Stimulated activated CD4-positive, alpha-beta T cell treated with anti-CD3 and anti-CD28 coated beads, TNF-alpha, amount 100 ng/mL, for 24 hours (primary cell): Measurements from ENCODE around the gene ABTB2.

ENCODE experiments used
- DNase-seq, 3 experiments: peaks; one replicate each; pipeline ENCODE4 v3.0.0-alpha.2; 2020; ENCODE audit warnings: low read depth in 3 of 3

Gene ABTB2

DNA sequence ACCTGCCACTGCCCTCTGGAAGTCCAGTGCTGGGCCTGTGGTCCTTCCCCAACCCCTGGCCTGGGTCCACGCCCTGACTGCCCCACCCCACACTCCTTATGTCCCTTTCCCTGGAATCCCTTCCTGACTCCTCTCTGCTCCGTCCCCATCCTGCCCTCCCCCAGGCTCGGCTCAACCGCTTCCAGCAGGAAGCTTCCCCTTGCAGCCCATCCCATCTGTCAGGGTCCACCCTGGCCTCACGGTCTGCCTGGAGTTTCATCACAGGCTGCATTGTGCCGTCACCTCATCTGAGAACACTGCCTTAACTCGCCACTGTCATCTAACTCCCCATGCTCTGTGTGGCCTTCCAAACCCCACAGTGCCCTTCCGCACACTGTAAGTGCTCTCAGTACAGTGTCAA is 188.1 kb downstream of the ABTB2 start:
- DNase-seq: no peak

DNA sequence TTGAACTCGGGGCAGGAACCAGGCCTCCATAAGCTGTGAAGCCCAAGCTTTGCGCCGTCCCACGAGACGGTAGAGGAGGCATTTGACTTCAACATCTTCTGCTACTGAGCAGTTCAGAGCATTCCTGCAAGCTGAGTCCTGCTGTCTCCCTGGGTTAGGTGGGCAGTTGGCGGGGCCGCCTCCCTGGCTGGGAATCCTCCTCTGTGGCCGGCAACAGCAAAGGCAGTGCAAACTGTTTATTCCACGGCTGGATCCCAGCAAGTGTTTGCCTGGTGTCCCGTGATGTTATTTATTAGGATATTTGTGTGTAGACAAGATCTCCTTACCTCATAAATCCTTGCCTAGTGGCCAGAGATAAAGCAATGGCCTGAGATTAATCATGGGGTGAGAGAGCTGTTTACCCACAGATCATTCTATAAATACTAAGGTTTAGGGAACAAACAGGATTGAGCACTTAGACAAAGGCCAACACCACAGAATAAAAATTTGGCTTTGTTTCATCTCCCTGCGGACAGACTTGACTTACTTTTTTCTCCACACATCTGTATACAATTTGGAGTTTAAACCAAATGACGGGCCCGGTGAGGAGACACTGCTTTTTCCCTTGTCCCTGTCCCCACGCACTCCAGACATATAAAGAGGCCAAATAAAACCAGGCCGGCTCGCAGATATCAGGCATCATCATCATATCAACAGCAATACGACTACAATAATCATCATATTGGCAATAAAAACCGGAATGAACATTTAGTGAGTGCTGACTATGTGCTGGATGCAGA is 189.0 kb downstream of the ABTB2 start:
- DNase-seq: no peak

DNA sequence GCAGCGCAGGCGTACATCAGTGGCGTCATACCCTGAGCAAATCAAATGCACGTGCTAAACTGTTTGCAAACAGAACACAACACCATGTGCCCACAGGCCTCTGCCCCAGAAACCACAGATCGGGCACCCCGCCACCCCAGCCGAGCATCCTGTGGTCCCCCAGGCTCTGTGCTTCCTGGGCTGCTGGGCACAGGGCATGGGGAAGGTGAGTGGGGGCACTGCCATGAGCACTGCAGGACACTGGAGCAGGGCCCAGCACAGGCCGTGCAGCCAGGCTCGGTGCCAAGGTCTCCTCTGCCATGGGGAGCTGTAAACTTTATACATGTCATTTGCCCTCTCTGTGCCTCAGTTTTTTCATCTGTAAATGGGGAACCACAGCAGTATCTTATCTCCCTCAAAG is 189.8 kb downstream of the ABTB2 start:
- no peak for DNase-seq

DNA sequence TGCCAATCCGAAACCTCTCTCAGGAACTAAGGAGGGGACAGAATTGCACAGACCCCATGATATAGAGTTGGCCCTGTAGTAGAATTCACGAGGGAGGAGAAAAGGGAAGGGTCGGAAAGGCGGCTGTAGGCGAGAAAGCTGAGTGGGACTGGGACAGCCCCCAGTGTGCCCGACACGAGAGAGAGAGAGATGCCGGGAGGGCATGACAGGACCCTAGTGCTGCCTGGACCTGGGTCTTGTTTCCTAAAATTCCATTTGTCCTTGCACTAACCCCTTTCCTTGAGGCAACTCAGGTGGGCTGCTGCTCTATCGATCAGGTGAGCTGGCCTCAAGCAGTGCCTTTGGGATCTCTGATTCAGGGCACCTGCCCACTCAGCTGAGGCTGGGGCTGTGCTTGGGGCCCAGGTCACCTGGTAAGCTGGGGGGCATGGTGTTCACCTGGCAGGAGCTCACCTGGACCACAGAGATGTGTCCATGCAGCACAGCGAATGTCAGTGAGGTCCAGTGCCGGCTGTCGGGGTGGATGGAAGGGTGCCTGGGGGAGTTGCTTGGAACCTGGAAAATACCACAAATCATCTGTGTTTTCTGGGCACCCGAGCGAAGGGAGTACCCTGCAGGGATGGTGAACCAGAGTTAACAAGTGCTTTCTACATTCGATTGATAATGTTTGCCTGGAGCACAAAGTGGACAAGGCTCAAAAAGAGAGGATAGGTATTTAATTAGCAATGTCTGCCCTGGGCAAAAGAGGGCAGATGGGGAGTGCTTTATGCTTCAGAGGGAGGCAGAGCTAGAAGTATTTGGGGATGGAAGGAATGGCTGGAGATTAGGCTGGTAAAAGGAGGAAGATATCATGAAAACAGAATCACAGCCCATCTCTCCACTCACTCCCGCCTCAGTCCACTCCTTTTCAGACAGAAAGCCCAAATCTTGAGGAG is 190.7 kb downstream of the ABTB2 start:
- no peak for DNase-seq

DNA sequence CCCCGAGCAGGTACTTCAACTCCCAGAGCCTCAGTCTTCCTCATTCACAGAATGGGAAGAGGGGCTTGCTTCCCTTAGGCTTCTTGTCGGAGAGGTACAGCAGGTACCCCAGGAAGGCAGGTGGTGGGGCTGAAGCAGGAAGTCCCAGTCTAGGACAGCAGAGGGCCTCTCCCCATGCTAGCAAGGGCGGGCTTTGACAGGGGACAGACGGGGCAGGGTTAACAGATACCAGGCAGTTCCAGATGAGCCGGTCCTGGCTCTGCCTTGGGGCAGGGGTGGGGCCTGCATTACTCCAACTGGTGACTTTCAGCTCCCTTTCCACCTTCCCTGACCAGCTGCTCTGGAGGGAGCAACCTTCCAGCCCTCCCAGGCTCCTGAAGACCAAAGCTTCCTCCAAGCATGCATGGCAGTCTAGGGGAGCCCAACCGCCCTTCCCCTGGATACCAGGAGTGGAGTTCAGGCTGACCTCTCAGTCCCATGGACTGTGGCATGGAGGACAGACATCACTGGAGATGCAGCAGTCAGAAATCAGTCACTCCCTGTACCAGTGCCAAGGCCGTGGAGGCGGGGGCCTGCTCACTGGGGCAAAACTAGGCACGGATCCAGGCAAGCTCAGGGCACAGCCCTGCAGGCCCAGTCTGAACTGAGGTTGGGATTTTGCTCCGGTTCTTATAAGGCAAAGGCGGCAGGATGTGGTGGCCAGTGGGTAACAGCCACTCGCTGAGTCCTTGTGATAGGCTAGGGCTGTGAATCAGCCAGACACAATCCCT is 191.8 kb downstream of the ABTB2 start:
- DNase-seq: no peak

DNA sequence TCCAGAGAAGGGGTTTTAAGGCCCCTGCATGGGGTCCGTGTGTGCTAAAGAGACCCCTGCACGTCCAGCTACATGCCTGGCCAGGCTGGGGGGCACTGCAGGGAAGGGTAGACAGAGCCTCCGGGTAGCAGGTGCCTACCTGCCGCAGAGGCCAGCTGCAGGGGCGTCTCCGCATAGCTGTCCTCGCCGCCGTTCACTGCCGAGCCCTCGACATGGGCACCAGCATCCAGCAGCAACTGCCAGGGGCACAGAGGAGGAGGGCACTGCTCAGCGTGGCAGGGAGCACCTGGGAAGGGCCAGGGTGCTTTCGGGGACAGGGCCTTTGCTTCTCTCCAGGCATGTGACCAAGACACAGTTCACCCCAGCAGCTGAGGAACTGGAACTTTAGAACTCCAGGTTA is 192.7 kb downstream of the ABTB2 start:
- no peak for DNase-seq

DNA sequence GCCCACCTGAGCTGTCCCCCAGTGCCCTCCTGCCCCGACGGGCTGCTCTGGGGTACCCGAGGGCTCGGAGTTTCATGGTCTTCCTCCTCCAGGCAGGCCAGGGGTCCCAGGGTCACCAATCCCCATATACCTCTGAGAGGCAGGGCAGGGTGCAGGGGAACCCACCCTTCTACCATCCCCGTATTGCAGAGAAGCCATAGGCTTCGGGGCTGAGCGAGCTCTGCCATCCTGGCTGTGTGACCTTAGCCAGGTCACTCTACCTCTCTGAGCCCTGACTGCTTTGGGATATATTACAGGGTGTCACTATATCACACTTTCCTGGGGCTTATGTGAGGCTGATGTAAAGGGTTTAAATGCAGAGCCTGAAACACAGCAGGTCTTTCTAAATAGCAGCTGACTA is 195.0 kb downstream of the ABTB2 start:
- DNase-seq: no peak

DNA sequence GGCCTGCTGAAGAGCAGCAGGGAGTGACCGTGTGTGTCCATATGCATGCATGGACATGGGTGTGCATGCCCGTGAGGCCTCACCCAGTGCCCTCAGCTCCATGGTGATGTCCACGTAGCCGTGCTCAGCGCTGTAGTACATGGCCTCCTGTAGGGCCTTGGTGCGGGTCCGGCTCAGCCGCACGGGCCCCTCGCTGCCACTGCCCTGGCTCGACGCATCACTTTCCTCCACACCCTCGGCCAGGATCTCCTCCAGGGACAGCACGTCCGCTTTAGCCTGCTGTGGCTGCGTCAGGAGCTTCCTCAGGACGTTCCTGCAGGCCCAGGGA is 195.4 kb downstream of the ABTB2 start:
- DNase-seq: no peak

DNA sequence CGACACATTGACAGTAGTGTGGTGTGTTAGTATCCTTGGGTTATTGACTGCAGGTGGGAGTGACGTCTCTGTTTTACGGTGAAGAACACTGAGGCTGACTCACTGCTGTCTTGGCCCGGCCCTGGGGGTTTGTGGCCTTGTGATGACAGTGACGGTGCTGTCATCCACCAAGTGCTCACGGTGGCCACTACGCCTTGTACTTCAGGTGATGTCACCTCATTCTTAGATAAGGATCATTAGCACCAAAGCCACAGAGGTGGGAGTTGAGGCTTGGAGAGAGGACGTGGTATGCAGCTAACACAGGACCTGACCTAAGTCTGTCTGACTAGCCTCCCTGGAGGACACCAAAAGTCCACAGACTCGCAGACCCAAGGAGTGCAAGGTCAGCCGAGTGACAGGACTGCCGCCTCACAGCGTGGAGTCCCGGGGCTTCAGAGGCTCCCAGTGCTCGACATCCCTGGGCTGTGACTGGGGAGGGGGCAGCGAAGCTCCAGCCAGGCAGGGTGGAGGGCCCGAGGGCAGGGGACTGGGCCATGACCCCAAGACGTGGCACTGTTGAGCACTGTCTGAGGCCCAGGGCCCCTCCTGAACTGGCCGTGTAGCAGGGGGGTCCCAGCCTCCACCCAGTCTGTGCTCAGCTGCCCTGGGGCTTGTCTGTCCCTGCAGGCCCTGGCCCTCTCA is 195.9 kb downstream of the ABTB2 start:
- DNase-seq: peak in 2 of 3 experiments; percentile 5 to 21

DNA sequence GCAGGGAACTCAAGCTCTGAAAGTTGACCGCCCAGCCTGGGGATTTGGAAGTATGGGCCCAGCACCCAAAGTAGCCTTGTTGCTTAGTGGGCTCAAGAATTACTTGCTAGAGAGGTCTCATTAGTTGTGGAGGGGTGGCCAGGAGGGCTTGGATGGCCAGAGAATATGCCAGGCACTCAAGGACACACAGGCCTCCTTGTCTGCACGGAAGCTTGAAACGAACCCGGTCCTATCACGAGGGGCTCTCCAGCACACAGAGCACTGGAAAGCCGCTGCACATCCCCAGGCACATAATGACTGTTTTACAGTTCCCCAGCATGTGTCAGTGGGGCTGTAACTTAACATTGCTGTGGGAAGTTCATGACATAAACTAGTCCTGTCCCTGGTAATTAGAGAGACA is 196.4 kb downstream of the ABTB2 start:
- no peak for DNase-seq

DNA sequence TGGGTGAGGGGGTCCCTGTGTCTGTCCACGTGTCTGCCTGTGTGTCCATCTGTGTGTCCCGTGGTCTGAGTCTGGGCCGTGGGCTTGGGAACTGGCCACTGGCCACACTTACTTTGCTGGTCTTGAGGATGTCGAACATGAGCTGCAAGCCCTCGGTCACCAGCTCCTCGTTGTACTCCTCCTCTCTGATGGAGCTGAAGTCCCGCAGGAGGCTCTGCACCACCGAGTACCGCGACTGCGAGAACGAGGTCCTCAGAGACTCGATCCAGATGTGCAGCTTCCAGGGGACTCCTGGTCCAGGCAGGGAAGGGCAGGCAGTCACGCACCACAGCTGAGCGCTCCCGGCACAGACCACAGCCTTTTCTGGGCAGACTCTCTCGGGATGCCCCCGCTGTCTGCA is 197.0 kb downstream of the ABTB2 start:
- DNase-seq: no peak

DNA sequence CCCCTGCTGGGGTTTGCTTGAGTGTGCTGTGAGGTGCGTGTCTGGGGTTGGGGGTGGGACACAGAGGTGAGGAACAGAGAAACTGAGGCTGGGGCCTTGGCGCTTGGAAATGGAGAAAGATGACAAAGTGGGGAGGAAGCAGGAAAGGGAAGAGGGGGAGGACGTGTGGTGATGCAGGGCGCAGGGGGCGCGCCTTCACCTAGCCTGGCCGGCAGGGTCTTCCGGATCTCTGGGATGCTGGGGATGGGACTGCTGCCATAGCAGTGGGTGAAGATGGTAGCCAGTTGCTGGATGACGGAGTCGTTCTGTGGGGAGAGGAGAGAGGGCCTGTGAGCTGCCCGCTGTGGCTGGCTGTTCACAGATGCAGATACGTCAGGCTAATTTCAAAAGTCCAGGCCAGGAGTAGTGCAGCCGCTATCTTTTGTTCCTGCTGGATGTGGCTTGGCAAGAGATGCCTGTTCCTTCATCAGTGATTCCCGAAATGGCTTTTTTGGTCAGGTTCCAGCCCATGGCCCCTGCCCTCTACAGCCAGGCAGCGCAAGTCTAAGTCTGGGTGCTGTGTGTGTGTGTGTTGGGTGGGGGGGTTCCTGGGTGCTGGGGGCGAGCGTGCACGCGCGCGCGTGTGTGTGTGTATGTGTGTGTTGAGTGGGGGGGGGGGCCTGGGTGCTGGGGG is 197.6 kb downstream of the ABTB2 start:
- no peak for DNase-seq

DNA sequence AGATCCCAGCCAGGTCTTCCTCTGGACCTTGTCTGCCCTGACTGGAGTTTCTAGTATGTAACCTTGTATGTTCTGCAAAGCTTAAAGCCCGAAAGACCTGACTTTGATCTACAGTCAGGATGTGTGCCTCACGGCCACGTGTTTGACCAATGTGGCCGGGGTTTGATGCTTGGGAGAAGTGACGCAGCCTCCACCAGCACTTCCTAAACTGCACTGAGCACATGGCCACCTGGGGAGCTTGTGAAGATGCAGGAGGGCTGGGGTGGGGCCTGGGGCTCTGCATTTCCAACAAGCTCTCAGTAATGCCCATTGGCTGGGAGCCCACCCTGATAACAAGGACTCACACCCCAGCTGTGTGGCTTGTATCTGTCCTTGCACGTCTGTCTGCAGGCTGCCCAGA is 199.1 kb downstream of the ABTB2 start:
- DNase-seq: peak in 1 of 3 experiments; percentile 25

DNA sequence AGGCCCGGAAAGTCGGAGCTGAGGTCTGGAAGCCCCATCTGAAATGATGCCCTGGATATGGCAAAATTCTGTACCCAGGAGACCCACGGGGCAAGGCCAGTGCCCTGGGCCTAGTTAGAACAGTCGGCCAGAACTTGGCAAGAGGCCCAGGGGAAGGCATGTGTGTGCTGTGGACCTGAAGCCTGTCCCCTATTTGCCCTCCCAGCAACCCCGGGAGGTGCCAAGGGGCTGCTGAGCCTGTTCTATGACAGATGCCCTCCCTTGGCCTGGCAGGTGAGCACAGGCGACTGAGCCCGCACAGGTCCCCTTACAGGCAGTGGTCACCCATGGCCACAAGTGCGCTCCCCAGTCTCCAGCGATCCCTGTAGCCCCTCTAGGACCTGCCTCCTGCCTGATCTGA is 200.6 kb downstream of the ABTB2 start:
- no peak for DNase-seq

DNA sequence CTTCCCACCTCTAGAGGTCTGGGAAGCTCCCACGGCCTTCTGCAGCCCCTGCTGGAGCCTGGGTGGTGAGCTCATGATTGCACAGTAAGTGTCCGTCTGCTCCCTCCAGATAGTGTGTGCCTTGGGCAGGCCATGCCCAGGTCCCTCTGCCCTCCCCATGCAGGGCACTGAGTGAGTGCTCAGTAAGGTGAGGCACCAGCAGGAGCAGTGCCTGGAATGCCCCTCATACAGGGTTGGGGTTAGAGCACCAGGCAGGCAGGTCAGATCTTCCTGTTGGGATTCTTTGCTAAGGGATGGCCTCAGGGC is 202.1 kb downstream of the ABTB2 start:
- DNase-seq: no peak

DNA sequence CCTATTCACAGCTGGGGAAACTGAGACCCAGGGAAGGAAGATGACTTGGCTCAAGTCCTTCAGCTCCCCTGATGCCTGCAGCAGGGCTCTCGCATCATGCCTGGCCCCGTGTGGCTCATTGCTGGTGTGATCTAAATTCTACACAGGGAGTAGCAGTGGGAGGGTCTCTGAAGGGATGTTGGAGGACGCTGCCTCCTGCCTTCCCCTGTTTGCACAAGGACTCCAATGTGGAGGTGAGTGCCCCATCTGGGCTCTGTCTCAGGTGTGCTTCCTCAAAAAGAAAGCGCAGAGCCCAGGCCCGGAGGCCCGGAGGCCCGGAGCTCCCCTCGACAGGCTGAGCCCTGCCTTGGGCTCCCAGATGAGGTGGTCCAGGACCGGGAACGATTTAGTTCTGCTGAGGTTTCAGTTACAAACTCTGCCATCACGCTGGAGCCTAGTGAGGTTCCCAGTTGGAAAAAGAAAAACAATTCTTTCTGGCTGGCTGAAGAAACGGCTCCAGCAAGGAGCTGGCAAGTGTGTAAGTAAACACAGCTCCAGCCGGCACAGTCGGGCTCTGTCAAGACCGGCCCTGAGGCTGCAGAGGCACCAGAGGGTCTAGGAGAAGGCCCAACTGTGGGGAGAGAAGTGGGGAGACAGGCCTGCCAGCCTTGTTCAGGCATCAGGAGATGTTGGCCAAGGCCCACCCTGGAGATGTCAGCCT is 202.6 kb downstream of the ABTB2 start:
- no peak for DNase-seq

DNA sequence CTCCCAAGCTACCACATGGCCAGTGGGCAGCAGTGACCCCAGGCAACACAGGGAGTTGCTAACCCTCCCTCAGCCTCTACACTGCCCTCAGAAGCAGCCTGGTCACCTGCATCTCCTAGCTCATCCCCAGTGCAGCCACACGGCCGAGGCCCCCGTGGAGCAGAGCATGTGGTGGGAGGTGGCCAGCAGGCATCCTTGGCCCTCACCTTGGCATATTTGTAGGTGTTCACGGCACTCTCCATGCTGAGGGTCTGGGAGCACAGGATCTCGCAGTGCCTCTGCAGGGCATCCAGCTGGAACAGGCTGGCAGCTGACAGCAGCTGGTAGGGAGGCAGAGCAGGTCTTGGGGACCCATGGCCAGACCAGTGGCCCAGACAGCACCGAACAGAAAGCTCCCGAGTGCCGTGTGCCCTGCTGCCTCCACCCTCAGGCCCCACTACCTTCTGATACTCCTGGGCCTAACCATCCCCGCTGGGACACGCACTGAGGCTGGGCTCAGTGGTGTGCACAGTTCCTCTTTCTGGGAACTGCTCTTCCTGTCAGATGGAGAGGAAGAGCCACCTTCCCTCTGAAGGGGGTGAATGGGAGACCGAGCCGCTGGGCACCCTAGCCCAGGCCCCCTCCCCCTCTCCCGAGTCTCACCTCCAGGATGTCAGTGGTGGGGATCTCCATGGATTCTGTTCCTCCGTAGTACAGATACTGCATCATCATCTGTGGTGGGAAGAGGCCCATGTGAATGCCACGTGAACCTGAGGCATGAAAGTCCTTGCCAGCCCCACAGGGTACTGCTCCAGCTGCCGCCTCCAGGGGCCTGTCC is 203.5 kb downstream of the ABTB2 start:
- no peak for DNase-seq

DNA sequence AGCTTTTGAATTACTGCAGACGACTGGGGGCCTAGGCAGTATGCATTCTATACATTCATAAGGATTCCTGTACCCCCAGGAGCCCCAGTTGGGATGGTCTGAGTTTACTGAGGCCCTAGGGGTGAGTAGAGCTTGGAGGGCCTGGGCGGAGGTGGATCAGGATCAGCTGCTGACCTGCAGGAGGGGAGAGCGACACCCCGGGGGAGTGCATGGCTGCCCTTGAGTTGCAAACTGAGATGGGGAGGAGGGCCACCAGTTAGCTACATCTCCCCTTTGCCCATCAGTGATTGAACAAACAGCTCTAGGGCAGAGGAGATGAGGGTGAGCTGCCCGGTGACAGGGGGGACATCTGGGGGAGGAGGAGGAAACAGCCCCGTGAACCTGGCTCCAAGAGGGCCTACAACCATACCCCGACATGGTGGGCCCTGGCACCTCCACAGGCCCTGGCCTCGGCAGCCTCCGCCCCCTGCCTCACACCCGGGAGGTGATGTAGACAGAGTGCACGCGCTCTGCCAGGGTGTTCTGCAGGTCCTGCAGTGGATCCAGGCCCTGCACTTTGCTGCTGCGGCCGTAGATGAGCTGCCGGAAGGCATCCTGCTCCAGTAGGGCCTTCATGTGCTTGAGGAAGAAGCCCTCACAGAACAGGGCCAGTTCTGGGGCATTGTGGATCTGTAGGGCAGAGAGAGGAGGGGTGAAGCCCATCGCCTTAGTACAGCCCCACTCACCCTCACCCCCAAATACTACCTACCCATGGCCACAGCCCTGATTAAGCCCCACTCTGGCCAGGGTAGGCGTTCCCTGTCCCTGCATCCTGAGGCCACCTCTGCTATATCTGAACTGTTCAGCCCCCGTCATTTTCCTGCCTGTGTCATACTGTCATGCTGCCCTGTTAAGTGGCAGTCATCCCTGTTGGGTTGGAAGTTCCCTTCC is 205.6 kb downstream of the ABTB2 start:
- DNase-seq: no peak

DNA sequence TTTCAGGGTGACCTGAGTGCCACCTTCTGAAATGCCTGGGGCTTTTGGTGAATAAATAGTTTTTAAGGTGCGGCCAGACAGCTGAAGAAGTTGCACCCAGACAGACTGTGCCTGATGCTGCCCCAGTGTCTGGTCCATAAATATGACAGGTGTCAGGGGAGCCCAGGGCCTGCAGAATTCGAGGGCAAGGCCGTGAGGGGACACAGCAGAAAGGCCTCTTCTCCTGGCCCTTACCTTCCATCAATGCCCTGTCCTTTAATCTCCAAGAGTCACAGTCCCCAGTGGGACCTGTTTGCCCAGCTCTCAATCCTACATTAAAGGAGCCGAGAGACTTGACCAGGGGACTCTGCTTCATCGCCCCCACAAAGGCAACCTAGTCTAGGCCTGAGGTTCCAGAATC is 206.6 kb downstream of the ABTB2 start:
- DNase-seq: no peak
